D721Med (cell line): Measurements from ENCODE around the gene NFIA.

Source experiments
- DNase-seq: peaks from one replicate; pipeline ENCODE4 v3.0.0; 2011; ENCODE audit warnings: low spot score; ENCODE audit not compliant: insufficient read length
- FAIRE-seq: peaks from 2 replicates; lab custom pipeline; 2011; peaks lifted over from hg19 to GRCh38; lab: Jason Lieb, UNC
- TF ChIP-seq, protein P1 (sequence below): IDR thresholded peaks from 2 replicates; pipeline ENCODE4 v1.5.1; 2012; ENCODE audit warnings: mild to moderate bottlenecking, control low read depth; ENCODE audit not compliant: insufficient read depth; ENCODE audit errors: missing control alignments

The NFIA gene

DNA sequence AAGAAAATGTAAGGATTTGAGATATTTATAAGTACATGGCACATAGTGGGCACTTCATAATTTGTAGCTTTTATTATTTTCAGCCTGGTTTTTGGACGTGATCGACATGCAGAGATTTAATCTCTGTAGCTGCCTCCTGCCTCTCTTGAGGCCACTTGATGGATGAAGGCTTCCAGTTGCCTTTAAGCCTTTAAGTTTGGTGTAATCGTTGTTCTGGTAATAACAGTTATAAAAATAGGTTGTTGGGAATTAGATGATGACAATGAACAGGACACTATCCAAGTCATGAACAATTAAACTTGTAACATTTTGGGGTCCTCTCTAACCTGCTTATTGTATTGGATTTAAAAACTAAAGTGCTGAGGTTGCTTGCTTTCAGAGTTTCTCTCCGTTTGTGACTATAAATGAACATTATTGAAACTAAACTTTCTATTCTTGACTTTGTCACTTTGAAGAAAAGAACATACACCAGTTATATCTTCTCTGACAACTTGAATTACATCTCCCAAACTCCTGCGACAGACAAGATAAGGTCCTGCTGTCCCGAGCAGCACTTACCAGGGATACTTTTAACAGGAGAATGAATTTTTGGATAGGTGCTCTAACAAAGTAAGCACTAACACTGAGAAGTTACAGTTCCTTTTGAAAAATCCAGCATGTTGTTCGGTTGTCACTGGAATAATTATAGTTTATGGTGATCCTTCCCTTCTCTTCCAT, 295.0 kb downstream of the NFIA start:
- DNase-seq: no peak
- FAIRE-seq: no peak
- TF ChIP-seq, protein P1, sequence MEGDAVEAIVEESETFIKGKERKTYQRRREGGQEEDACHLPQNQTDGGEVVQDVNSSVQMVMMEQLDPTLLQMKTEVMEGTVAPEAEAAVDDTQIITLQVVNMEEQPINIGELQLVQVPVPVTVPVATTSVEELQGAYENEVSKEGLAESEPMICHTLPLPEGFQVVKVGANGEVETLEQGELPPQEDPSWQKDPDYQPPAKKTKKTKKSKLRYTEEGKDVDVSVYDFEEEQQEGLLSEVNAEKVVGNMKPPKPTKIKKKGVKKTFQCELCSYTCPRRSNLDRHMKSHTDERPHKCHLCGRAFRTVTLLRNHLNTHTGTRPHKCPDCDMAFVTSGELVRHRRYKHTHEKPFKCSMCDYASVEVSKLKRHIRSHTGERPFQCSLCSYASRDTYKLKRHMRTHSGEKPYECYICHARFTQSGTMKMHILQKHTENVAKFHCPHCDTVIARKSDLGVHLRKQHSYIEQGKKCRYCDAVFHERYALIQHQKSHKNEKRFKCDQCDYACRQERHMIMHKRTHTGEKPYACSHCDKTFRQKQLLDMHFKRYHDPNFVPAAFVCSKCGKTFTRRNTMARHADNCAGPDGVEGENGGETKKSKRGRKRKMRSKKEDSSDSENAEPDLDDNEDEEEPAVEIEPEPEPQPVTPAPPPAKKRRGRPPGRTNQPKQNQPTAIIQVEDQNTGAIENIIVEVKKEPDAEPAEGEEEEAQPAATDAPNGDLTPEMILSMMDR: no peak

DNA sequence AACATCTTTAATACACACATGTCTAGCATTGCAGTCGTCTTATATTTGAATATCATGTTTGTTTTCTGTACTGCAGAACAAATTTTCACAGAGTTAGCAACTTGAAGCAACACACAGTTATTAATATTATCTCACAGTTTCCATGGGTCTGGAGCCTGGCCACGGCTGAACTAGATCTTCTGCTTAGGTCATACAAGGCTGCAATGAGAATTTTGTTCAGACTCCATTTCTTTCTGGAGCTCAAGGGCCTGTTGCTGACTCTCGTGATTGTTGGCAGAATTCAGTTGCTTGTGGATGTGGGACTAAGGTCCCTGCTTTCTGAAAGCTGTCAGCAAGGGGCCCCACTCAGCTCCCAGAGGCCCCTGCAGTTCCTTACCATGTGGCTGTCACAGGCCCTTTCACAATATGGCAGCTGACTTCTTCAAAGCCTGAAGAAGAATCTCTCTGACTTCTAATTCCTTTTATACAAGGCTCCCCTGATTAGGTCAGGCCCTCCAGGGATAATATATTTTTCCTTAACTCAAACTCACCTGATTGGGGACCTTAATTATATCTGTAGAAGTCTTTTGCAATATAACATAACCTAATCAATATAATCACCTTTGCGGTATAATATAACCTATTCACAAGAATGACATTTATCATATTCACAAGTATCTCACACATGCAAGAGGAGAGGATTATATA, 296.3 kb downstream of the NFIA start:
- no peak for DNase-seq
- TF ChIP-seq, protein P1: no peak
- FAIRE-seq: no peak

DNA sequence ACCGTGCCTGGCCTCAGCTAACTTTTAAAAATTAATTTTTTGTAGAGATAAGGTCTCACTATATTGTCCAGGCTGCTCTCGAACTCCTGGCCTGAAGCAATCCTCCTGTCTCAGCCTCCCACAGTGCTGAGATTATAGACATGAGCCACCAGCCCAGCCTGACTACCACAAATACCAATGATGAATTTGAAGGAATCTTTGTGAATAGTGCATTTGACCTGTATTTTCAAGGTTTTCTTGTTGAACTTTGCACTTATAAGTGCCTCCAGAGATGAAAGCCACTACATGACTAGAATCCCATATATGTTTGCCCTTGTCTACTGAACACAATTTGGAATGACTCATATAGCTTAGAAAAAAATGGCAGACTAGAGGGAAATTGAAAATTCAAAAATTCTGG, 297.3 kb downstream of the NFIA start:
- no peak for DNase-seq
- no peak for FAIRE-seq
- TF ChIP-seq, protein P1: no peak

DNA sequence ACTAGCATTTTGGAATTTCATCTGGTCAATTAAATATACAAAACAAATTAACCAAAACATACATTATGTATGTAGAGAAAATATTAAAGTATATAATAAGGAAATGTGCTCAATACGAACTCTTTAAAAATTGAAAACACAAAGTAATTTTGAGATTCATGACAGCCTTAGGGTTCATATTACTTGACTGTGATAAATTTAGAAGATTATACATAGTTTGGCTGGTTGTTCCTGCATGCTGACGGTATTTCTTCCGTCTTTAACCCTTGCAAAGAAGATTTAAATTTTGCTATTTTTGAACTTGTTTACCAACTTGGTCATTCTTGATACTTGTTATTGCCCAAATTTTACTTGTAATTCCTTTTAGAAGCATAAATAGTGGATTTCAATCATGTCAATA, 298.2 kb downstream of the NFIA start:
- TF ChIP-seq, protein P1: no peak
- DNase-seq (no peak), FAIRE-seq (no peak)

DNA sequence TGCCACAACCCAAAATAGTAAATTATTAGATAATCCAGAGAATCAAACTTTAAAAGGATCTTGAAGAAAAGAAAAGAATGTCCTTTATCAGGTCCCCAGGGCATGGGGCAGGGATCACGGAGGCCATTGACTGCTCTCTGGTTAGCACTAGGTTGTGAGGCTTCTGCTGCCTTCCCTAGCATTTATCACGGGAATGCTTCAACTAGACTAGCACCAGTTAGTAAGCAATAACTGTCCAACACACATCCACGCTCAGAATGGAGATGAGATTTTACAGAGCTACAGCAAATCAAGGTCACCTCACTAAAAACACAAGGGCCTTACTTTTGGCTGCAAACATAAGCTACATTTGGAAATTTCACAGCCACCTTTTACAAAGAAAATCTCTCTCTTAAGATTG, 304.0 kb downstream of the NFIA start:
- FAIRE-seq (no peak), DNase-seq (no peak)
- TF ChIP-seq, protein P1: no peak

DNA sequence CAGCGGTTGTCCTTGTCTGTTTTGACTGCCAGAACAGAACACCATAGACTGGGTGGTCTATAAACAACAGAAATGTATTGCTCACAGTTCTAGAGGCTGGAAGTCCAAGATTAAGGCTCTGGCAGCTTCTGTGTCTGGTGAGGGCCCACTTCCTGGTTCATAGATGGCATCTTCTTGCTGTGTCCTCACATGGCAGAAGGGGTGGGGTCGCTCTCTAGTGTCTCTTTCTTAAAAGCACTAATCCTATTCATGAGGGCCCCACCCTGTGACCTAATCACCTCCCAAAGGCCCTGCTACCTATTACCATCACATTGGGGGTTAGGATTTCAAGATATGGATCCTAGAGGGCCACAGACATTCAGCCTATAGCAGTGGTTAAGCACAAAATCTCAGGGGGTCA, 304.4 kb downstream of the NFIA start:
- DNase-seq: no peak
- no peak for FAIRE-seq
- TF ChIP-seq, protein P1: no peak

DNA sequence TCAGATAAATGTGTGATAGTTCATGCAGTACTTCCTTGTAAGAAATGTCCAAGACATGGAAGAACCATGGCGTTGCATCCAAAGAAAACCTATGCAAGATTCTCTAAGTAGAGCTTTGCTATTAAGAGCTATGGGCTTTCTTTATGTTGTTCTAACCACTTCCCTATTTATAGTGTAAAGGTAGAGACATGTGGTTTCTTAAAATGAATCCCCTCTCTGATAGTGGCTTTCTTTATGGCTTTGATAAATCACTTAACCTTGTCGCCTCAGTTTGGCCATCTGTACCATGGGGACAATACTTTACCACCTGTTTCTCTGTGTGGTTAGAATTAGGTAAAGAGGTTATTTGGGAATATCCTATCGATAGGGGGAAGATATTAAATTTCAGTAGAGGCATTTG, 305.5 kb downstream of the NFIA start:
- no peak for DNase-seq
- no peak for FAIRE-seq
- TF ChIP-seq, protein P1: no peak
